Stimulated activated CD4-positive, alpha-beta T cell treated with anti-CD3 and anti-CD28 coated beads, Interleukin-2, amount 100 ng/mL, for 24 hours (primary cell): Measurements from ENCODE around the gene C12orf60.
"Not testable (repeated sequence)": the region's sequence is repeated elsewhere in the genome, so short reads cannot be mapped to it uniquely, and the experiment has no call there.

Experiments
- DNase-seq, 2 donors: peaks; one replicate each; pipeline ENCODE4 v3.0.0-alpha.2; 2020

C12orf60 gene

GRCh38 chr12:14803011-14803829, at the start of gene C12orf60, which contains the start of gene WBP11:
Gene C12orf60 (plus strand): TSS chr12:14803670. CDS start chr12:14822936, 19,266 bp downstream.
Gene WBP11 (minus strand): TSS chr12:14803478. CDS start chr12:14801383, 2,095 bp downstream.
- DNase-seq = peak; percentile 85 to 87

- no peak for DNase-seq
Measured at GRCh38 chr12:14756334-14757143, 46.9 kb upstream of the C12orf60 start.

- not testable (repeated sequence) for DNase-seq
Measured at GRCh38 chr12:14759711-14760280, 43.7 kb upstream of the C12orf60 start.

GRCh38 chr12:14765398-14765797, 38.1 kb upstream of the C12orf60 start:
- DNase-seq = no peak

GRCh38 chr12:14766020-14766419, 37.5 kb upstream of the C12orf60 start:
- not testable (repeated sequence) for DNase-seq

- no peak for DNase-seq
Measured at GRCh38 chr12:14766649-14767215, 36.7 kb upstream of the C12orf60 start.

- no peak for DNase-seq
Measured at GRCh38 chr12:14767617-14768016, 35.9 kb upstream of the C12orf60 start.

GRCh38 chr12:14768823-14769405, 34.6 kb upstream of the C12orf60 start:
- peak; percentile 39 to 45 for DNase-seq

GRCh38 chr12:14769466-14769968, 34.0 kb upstream of the C12orf60 start:
- no peak for DNase-seq

GRCh38 chr12:14769969-14770495, 33.4 kb upstream of the C12orf60 start:
- DNase-seq = peak; percentile 89 to 90

GRCh38 chr12:14770496-14771461, 32.7 kb upstream of the C12orf60 start:
- DNase-seq = peak; percentile 92

- peak; percentile 12 to 29 for DNase-seq
Measured at GRCh38 chr12:14771651-14772137, 31.8 kb upstream of the C12orf60 start.

GRCh38 chr12:14772946-14773345, 30.5 kb upstream of the C12orf60 start:
- DNase-seq = no peak

GRCh38 chr12:14773685-14774073, 29.8 kb upstream of the C12orf60 start:
- no peak for DNase-seq

- DNase-seq = peak; percentile 86 to 87
Measured at GRCh38 chr12:14774074-14774905, 29.2 kb upstream of the C12orf60 start.

GRCh38 chr12:14774906-14775635, 28.4 kb upstream of the C12orf60 start:
- peak; percentile 31 to 37 for DNase-seq

- no peak for DNase-seq
Measured at GRCh38 chr12:14775636-14775980, 27.9 kb upstream of the C12orf60 start.

GRCh38 chr12:14776236-14776961, 27.1 kb upstream of the C12orf60 start:
- DNase-seq = no peak
